HT1080 (cell line): ENCODE results near the gene PCDH9. TPM values are rescaled to one million over a fixed set of nuclear protein-coding genes. Genes with fewer than 3 reads are reported as not detected.
"Not testable (repeated sequence)": the region's sequence is repeated elsewhere in the genome, so short reads cannot be mapped to it uniquely, and the experiment has no call there.

Experiments used
- DNase-seq: peaks from one replicate; pipeline ENCODE4 v3.0.0-alpha.2; 2015; ENCODE audit warnings: low read depth
- total RNA-seq: library from RNA; depleted of rRNA; stranded (reverse); fragments of >200 nt; shearing (Covaris generic); gene quantifications from 2 replicates; pipeline ENCODE4 v1.2.3, GENCODE V29; 2014

PCDH9 gene
- total RNA-seq, 1 experiment from 2014 or later: 0.92 TPM

- no peak for DNase-seq
These were observed 99.7 kb downstream of the PCDH9 start for GRCh38 chr13:67130444-67130843.

- DNase-seq: no peak
These were observed 102.0 kb downstream of the PCDH9 start for GRCh38 chr13:67128136-67128535.

GRCh38 chr13:67125681-67126080 lies 104.5 kb downstream of the PCDH9 start:
- DNase-seq: no peak

DNA sequence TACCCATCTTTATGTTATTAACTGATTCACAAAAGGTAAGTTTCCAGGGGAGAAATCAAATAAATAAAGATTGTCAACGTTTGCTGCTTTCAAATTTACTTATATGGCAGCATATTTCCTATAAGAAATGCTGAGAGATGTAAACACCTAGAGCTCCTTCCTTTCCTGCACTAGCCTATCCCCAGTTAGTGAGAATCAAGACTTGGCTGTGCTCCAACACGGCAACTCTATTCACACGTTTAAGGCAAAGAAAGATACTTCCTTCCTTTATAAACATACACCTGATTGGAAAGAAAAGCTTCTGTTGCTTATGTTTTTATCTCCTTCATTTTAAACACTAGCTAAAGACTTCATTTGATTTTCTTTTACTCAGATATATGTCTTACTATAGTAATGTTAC lies 107.0 kb downstream of the PCDH9 start:
- no peak for DNase-seq

- DNase-seq: no peak
These were observed 107.9 kb downstream of the PCDH9 start for GRCh38 chr13:67122251-67122650.

- DNase-seq: no peak
These were observed 109.1 kb downstream of the PCDH9 start for GRCh38 chr13:67120872-67121531.

DNA sequence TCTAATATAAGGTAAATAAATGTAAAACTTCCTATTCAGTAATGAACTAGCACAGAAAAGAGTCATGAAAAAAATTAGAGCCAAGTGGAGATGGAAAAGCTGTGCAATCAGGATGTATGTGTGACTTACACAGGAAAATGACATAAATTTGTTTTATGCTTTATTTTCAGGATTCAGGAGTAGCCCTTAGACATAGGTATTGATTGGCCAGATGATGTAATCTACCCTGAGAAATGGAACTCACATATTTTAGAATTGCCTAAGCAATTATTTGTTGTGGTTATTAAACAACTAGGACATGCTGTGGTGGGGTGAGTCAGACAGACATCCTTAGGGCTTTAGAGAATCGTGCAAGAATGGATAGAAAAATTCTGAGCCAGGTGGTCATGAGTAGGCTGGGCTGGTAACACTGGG lies 110.6 kb downstream of the PCDH9 start:
- DNase-seq: peak; percentile 72

GRCh38 chr13:67118277-67118676 lies 111.9 kb downstream of the PCDH9 start:
- no peak for DNase-seq

GRCh38 chr13:67117010-67117550 lies 113.1 kb downstream of the PCDH9 start:
- no peak for DNase-seq

DNA sequence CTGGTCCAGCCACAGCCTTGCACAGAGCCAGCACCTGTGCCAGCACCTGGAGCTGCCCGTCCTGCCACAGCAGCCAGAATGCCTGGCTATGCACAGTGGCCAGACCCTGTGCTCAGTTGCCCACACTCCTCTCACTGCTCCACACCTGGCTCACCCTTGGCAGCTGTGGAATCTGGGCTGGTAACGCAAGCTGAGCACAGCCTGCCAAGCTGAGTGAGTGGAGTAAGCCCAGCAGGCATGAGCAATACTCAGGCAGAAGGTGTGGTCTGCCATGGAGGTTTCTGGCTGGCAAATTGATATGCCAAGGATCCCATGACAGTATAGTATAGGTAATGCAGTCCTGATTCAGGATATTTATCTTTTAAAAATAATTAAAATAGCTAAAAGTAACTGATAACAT lies 122.2 kb downstream of the PCDH9 start:
- no peak for DNase-seq

DNA sequence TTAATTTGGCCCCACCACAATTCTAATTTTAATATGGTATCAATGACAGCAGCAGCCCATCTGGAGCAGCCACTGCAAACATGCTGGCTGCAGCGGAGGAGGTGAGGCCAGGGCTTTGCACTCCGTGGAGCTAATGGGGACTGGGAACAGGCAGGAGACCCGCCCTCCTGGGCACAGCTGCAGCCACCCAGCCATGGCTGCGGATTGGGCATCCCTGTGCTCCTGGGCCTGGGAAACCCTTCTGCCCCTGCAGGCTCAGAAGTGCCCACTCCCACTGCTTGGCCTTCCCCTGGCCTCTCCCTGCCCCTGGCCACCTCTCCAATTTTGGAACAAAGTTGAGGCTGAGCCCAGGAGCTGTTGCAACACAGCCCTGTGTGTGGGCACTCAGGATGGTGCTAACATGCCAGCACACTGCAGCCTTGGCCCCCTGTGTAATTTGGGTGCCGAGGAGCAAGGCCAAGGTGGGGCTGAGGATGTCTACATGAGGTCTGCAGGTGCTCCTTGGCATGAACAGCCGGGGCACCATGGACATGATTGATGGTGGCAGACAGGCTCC lies 123.6 kb downstream of the PCDH9 start:
- DNase-seq: no peak

- DNase-seq: no peak
These were observed 128.2 kb downstream of the PCDH9 start for GRCh38 chr13:67101730-67102467.

GRCh38 chr13:67100730-67101129 lies 129.4 kb downstream of the PCDH9 start:
- DNase-seq: peak; percentile 69

DNA sequence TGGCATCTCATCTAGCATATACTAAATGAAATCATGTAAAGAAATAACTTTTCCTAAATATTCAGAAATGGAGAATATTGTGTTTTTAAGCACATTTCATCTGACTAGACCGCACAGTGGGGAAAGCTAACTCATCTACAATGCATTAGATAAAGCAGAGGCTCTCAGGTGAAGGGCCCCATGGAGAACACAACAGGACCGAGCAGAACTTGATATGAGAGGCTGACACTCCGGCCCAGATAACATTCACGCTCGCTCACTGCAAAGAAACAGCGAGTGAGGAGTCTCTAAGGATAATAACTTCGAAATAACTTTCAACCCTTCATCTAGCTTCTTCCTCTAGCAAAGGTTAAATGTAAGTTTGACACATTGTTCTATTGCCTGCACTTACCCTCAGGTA lies 130.6 kb downstream of the PCDH9 start:
- no peak for DNase-seq

- DNase-seq: no peak
These were observed 132.2 kb downstream of the PCDH9 start for GRCh38 chr13:67097892-67098452.

GRCh38 chr13:67096893-67097292 lies 133.2 kb downstream of the PCDH9 start:
- DNase-seq: not testable (repeated sequence)

GRCh38 chr13:67096418-67096817 lies 133.7 kb downstream of the PCDH9 start:
- no peak for DNase-seq

DNA sequence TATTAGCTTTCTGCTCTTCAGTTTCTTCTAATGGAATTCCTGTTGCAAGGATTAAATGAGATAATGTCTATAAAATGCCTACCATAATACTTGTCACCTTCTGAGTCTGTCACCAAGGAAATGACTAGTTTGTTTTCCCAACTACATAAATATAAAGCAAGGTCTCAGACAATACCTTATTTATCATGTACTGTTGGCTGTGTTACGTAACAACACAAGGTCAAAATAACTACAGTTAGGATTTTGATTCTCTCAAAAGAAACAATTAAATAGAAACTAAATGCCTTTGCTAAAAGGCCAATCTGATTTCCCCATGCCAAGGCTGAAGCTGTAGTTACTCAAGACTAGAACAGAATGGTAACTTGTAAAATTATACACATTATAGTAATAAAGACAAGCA lies 134.5 kb downstream of the PCDH9 start:
- DNase-seq: peak; percentile 15

DNA sequence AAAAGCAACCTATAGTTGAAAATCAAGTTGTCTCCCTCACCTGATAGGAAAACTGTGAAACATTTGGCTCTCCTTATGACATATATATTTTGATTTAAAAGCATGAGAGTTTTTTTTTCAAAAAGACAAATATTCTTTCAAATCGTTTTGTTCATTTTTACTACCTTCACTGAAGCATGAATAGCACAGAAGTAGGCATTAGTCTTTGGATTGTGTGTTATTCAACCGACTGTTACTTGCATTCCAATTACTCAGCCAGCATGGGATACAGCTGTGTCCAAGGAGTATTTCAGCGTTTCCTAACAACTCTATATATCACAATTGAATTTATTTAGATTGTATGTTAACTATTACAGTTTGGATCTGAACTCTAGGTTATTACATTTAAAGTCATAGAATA lies 135.2 kb downstream of the PCDH9 start:
- DNase-seq: no peak

DNA sequence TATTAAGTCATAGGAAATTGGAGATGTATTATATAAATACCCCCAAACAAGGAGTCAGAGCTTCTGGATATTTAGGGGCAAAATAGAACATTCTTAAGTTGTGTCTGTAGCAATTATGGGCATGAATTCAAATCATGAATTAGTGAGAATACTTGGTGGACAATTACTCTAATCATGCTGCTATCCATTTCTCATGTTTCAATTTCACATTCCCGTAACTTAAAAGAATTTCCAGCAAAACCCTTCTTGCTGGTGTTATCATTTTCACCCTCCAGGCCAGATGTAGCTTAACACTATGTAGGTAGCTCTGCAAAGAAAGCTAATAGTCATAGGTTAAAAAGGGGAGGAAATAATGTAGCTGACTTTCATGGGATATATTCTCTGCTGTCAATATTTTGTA lies 136.1 kb downstream of the PCDH9 start:
- no peak for DNase-seq

DNA sequence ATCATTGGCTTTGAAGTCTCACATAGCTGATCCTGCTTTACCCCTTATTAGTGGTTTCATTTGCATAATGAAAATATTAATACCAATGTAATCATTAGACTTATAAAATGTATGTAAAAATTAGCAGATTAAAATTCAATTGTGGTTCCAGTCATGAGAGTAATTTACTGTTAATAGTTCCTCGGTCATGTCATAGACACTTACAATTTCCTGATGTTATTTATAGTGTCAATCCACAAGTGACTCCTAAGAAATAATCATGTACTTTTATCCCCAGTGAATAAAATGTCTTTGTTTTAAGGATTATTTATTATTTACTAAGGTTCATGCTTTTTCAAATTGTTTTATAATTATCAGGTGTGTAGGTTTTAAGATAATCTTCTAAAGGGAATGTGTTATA lies 138.5 kb downstream of the PCDH9 start:
- no peak for DNase-seq

- no peak for DNase-seq
These were observed 139.3 kb downstream of the PCDH9 start for GRCh38 chr13:67090856-67091255.
